Activated CD4-positive, alpha-beta T cell treated with anti-CD3 and anti-CD28 coated beads for 1 hour (primary cell): Measurements from ENCODE around the gene AVL9.
"Not testable (repeated sequence)": the region's sequence is repeated elsewhere in the genome, so short reads cannot be mapped to it uniquely, and the experiment has no call there.

Experiments
- DNase-seq: peaks from one replicate; pipeline ENCODE4 v3.0.0-alpha.2; 2020

Gene AVL9

DNA sequence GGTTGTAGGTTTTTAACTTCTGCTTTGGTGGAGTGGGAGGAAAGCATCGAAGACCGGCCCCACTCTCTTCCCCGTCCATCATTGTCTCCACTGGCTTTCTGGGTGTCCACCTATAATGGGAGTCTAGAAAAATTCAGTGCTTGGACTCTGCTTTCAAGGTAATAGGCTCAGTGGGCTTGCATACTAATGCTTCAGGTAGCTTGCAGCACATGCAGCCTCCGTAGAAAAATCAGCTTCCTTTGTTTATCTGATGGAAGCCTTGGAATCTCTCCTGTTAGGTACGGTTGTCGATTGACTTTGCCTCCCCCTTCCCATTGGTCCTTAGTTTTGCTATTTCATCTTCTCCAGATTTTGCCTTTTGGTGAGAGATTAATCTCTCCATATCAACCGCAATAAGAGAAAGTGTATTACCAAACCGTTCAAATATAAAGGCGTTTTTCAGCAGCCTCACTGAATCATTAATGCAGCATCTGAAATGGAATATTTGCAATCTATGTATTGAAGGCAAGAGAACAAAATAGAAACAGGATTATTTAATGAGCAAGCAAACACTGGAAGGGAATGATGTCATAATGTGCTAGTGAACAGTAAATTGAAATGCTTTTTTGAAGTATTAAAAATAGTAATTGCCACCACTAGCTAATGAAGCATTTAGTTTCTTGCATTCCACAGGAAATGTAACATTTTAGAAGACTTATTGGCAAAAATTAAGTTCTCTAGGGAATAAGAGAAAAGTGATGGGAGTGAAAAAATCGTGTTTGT, 944 bp downstream of the AVL9 start:
- DNase-seq, result no peak

DNA sequence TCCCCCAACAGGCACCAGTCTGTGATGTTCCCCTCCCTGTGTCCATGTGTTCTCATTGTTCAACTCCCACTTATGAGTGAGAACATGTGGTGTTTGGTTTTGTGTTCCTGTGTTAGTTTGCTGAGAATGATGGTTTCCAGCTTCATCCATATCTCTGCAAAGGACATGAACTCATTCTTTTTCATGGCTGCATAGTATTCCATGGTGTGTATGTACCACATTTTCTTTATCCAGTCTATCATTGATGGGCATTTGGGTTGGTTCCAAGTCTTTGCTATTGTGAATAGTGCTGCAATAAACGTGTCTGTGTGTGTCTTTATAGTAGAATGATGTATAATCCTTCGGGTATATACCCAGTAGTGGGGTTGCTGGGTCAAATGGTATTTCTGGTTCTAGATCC, 4.5 kb downstream of the AVL9 start:
- DNase-seq, result not testable (repeated sequence)

GRCh38 chr7:32500216-32500615, 4.9 kb downstream of the AVL9 start:
- DNase-seq, result not testable (repeated sequence)

DNA sequence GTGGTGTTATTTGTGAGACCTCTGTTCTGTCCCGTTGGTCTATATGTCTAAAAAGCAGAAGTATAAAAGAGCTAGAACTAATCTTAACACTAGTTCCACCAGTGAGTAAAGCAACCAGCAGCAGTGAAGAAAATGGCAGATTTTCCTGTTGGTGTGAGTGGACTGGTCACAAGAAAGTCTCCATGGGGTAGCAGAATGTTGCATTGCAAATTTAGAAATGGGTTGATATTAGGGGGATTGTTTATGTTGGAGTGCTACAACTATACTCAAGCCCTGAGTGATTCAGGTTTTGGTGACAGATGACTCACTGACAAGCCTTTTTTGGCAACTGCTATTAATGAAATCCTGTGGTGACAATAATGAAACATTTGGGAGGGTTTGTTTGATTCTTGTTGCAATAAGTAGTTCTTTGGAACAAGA, 5.6 kb downstream of the AVL9 start:
- DNase-seq, result no peak

GRCh38 chr7:32501522-32501921, 6.2 kb downstream of the AVL9 start:
- DNase-seq, result no peak

GRCh38 chr7:32502728-32503127, 7.4 kb downstream of the AVL9 start:
- no peak for DNase-seq

- no peak for DNase-seq
These were observed 11.2 kb downstream of the AVL9 start for GRCh38 chr7:32506266-32507054.

- DNase-seq, result no peak
These were observed 12.1 kb downstream of the AVL9 start for GRCh38 chr7:32507414-32507813.

GRCh38 chr7:32511791-32512190, 16.5 kb downstream of the AVL9 start:
- no peak for DNase-seq

DNA sequence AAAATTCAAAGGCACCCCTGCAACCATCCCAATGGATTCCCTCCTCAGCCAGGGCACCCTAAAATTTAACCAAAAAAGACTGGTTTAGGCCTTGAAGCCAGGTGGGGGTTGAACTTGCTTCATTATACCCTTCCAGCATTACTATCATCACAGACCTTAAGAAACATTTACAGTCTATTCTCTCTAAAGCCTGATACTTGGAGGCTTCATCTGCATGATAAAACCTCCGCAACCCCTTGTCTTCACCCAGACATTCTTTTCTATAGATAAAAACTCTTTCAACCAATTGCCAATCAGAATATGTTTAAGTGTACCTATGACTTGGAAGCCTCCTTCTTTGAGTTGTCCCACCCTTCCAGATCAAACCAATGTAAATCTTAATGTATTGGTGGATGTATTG, 17.9 kb downstream of the AVL9 start:
- DNase-seq, result no peak

DNA sequence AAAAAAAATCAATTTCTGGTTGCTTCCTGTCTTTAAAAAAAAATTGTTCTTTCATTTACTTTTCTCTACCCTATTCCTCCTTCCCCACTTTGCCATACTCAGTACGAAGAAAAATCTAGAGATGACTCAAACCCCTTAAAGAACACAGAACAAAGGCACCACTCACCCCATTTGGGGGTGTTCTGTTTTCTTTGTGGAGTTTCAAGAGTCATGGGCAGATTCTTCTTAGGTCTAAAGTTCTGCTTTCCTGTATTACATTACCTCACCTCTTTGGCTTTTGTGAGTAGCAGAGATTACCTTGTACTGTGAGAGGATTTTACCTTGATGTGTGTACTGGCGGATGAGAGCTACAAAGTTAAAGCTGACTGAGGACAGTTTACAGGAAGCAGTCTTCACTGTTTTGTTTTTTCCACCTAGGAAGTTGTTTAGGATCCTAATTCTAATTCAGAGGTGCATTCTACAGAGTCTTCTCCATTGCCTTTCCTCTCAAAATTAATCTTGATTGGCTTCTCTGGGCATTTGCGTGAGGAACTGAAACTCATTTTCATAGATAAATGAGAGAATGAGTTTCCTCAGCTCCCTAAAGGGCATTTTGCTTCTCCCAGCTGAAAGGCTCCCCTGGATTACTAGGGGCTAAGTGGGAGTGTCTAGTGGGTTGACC, 20.7 kb downstream of the AVL9 start:
- DNase-seq, result no peak

DNA sequence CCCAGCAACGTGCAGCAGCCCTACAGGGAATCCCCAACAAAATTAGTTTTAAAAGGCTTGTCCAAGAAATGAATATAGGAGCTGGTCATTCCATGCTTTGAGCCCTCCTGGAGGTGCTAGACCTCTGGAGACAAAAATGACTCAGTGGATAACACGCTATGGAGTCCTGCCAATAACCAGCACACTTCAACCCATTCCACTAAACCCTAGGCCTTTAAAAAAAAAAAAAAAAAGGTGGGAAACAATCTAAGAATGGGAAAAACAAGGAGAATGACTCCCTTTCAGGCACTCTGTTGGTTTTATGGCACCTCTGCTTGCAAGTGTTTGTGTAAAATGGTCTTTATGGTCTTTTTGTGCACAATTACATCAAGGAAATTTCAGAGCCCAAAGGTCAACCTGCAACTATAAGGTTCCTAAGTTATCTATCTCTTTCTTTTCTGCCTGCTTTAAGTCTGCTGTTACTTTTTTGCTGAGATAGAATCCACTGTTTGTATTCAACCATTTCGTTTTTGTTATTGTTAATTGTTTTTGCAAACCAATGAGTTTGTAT, 21.3 kb downstream of the AVL9 start:
- DNase-seq, result no peak

GRCh38 chr7:32518534-32519140, 23.3 kb downstream of the AVL9 start:
- no peak for DNase-seq

DNA sequence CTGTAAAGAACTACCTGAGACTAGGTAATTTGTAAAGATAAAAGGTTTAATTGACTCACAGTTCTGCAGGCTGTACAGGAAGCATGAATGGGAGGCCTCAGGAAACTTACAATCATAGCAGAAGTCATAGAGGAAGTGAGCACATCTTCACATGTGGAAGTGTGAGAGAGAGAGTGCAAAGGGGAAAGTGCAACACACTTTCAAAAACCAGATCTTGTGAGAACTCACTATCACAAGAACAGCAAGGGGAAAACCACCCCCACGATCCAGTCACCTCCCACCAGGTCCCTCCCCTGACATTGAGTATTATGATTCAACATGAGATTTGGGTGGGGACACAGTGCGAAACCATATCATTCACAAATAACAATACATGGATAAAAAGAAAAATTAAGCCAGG, 24.5 kb downstream of the AVL9 start:
- DNase-seq, result no peak

DNA sequence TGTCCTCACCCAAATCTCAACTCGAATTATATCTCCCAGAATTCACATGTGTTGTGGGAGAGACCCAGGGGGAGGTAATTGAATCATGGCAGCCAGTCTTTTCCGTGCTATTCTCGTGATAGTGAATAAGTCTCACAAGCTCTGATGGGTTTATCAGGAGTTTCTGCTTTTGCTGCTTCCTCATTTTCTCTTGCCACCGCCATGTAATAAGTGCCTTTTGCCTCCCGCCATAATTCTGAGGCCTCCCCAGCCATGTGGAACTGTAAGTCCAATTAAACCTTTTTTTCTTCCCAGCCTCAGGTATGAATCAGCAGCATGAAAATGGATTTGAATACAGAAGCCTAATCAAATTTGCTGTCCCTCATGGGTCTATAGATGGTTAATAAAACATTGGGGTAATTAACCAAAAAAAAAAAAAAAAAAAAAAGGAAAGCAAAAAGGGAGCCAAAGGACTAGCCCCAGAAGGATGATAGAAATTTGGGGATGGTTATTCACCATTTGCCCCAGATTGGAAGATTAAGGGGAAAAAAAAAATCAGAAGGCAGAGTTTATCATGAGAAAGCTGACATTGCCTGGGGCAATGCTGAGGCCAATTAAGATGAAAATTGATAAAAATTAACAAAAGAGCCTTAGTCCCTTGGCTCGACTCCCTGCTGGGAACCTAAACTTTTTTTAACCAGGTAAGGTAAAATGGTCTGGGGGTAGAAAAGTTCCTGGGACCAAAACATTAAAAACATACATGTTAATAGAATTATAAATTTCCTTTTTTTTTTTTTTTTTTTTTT, 27.6 kb downstream of the AVL9 start:
- DNase-seq, result no peak

- DNase-seq, result no peak
These were observed 29.3 kb downstream of the AVL9 start for GRCh38 chr7:32524631-32525030.

GRCh38 chr7:32525839-32526238, 30.6 kb downstream of the AVL9 start:
- DNase-seq, result no peak

DNA sequence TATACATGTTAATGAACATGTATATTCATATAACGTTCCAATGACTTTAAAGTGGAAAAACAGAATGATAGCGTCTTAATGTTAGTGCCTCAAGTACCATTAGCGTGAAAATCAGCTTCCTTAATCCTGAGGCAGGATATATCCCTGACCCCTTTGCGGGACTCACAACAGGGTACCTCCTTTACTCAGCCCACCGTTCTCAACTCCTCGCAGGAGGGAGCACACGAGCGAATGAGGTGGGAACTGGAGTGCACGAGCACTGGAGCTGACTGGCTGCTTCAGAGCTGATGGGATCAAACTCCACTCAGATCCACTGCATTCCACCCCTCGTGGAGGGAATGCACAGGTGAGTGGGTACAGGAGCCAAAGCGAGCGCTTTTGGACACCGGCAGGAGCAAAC, 36.1 kb downstream of the AVL9 start:
- DNase-seq, result no peak

GRCh38 chr7:32532086-32532485, 36.8 kb downstream of the AVL9 start:
- no peak for DNase-seq

DNA sequence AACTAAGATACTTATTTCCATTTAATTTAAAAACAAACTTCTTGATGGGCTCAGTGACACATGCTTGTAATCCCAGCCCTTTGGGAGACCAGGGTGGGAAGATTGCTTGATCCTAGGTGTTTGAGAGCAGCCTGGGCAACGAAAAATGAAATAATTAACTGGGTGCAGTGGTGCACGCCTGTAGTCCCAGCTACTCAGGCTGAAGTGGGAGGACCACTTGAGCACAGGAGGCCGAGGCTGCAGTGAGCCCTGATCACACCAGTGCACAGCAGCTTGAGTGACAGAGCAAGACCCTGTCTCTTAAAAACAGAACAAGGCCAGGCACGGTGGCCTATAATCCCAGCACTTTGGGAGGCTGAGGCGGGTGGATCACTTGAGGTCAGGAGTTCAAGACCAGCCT, 37.4 kb downstream of the AVL9 start:
- DNase-seq, result no peak

GRCh38 chr7:32533276-32534029, 38.2 kb downstream of the AVL9 start:
- no peak for DNase-seq
